Smooth muscle cell (in vitro differentiated cells): Measurements from ENCODE around the gene SLC2A8. TPM values are rescaled to one million over a fixed set of nuclear protein-coding genes. Genes with fewer than 3 reads are reported as not detected.

ENCODE experiments used
- DNase-seq: peaks from one replicate; lab custom pipeline; 2025; ENCODE audit not compliant: unreplicated experiment; lab: John Stamatoyannopoulos, UW
- H2AFZ ChIP-seq: fragments of 200-600 bp; sonication (generic); 2 replicates; pipeline ENCODE4 v1.6.0; 2016; ENCODE audit warnings: antibody characterized with exemption, low read depth, mild to moderate bottlenecking
- H3F3A ChIP-seq: fragments of 200-600 bp; sonication (generic); 2 replicates; pipeline ENCODE4 v1.6.0; 2017; ENCODE audit warnings: antibody characterized with exemption, low read depth
- H3K27ac ChIP-seq: fragments of 200-600 bp; sonication (generic); 2 replicates; pipeline ENCODE4 v1.5.1; 2016; ENCODE audit warnings: low read depth, mild to moderate bottlenecking
- H3K27me3 ChIP-seq: fragments of 200-600 bp; sonication (generic); 2 replicates; pipeline ENCODE4 v1.6.1; 2016; ENCODE audit warnings: low read depth, mild to moderate bottlenecking
- H3K36me3 ChIP-seq: fragments of 200-600 bp; sonication (generic); 2 replicates; pipeline ENCODE4 v1.5.1; 2016; ENCODE audit warnings: low read depth
- H3K4me1 ChIP-seq: fragments of 200-600 bp; sonication (generic); 2 replicates; pipeline ENCODE4 v1.5.1; 2016; ENCODE audit warnings: low read depth
- H3K4me2 ChIP-seq: fragments of 200-600 bp; sonication (generic); 2 replicates; pipeline ENCODE4 v1.6.0; 2016; ENCODE audit warnings: mild to moderate bottlenecking
- H3K4me3 ChIP-seq: fragments of 200-600 bp; sonication (generic); 2 replicates; pipeline ENCODE4 v1.5.1; 2016; ENCODE audit warnings: mild to moderate bottlenecking
- H3K79me2 ChIP-seq: fragments of 200-600 bp; sonication (generic); 2 replicates; pipeline ENCODE4 v1.6.0; 2016; ENCODE audit warnings: low read depth, mild to moderate bottlenecking
- H3K9ac ChIP-seq: fragments of 200-600 bp; sonication (generic); 2 replicates; pipeline ENCODE4 v1.6.0; 2016; ENCODE audit warnings: low read depth
- H3K9me3 ChIP-seq: fragments of 200-600 bp; sonication (generic); replicated peaks from 2 replicates; pipeline ENCODE4 v1.5.1; 2016; ENCODE audit warnings: low read depth
- H4K20me1 ChIP-seq: fragments of 200-600 bp; sonication (generic); 2 replicates; pipeline ENCODE4 v1.6.0; 2016; ENCODE audit warnings: low read depth
- WGBS: methylation state at CpG from one replicate; pipeline ENCODE4 v1.1.7; 2016; ENCODE audit warnings: low lambda C conversion rate; 5-methylcytosine and 5-hydroxymethylcytosine counted together
- polyA plus RNA-seq: library from polyadenylated mRNA; unstranded; fragments of >200 nt; fragmentation: Nextera tagmentation; extraction: Ambion mirVana; gene quantifications from 2 replicates; pipeline ENCODE4 v1.2.1, GENCODE V29; 2016
- total RNA-seq: library from RNA; depleted of rRNA; stranded (reverse); fragments of >200 nt; gene quantifications from 2 replicates; pipeline ENCODE4 v1.2.3, GENCODE V29; 2014
- TF ChIP-seq, protein P1 (sequence below): fragments of 200-600 bp; sonication (generic); IDR thresholded peaks from 2 replicates; pipeline ENCODE4 v1.5.1; 2017; ENCODE audit warnings: borderline replicate concordance, mild to moderate bottlenecking, antibody characterized with exemption; ENCODE audit not compliant: insufficient read depth, poor library complexity, severe bottlenecking

SLC2A8 gene
- total and polyA plus RNA-seq, 2 experiments from 2014 or later, result 16.9 to 27.7 TPM

DNA sequence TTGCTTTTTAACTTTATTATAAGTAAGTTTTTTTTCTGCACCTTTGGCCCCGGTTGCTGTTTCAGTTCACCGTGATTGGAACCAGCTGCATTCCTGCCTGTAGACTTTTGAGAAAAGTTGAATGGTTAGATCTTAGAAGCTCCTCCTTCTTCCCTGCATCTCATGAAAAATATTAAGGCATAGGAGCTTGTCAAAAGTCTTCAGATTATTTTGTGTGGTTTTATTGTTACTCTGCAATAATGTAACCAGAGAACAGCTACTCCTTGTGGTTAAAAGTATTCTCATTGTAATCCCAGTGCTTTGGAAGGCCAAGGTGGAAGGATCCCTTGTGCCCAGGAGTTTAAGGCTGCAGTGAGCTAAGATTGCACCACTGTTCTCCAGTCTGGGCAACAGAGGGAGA is 3.3 kb upstream of the SLC2A8 start:
- Histone ChIP-seq H4K20me1 (peaks cover 6% of the 10 kb centered on the region), H3K9me3 (no peaks in the 10 kb centered on the region), H3K27me3 (no peaks in the 10 kb centered on the region), H3K9ac (no peak overlapping the region), H3K4me2 (peak overlapping the region; percentile 17), H3K4me1 (peaks cover 23% of the 10 kb centered on the region), H3F3A (peaks cover 35% of the 10 kb centered on the region), H3K4me3 (no peak overlapping the region), H3K27ac (no peak overlapping the region), H3K36me3 (no peaks in the 10 kb centered on the region), H3K79me2 (peaks cover 10% of the 10 kb centered on the region), H2AFZ (no peak overlapping the region)
- WGBS, result 71% methylated on average over 2 of the region's 2 CpGs
- TF ChIP-seq, protein P1, sequence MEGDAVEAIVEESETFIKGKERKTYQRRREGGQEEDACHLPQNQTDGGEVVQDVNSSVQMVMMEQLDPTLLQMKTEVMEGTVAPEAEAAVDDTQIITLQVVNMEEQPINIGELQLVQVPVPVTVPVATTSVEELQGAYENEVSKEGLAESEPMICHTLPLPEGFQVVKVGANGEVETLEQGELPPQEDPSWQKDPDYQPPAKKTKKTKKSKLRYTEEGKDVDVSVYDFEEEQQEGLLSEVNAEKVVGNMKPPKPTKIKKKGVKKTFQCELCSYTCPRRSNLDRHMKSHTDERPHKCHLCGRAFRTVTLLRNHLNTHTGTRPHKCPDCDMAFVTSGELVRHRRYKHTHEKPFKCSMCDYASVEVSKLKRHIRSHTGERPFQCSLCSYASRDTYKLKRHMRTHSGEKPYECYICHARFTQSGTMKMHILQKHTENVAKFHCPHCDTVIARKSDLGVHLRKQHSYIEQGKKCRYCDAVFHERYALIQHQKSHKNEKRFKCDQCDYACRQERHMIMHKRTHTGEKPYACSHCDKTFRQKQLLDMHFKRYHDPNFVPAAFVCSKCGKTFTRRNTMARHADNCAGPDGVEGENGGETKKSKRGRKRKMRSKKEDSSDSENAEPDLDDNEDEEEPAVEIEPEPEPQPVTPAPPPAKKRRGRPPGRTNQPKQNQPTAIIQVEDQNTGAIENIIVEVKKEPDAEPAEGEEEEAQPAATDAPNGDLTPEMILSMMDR, result no peak
- no peak for DNase-seq

DNA sequence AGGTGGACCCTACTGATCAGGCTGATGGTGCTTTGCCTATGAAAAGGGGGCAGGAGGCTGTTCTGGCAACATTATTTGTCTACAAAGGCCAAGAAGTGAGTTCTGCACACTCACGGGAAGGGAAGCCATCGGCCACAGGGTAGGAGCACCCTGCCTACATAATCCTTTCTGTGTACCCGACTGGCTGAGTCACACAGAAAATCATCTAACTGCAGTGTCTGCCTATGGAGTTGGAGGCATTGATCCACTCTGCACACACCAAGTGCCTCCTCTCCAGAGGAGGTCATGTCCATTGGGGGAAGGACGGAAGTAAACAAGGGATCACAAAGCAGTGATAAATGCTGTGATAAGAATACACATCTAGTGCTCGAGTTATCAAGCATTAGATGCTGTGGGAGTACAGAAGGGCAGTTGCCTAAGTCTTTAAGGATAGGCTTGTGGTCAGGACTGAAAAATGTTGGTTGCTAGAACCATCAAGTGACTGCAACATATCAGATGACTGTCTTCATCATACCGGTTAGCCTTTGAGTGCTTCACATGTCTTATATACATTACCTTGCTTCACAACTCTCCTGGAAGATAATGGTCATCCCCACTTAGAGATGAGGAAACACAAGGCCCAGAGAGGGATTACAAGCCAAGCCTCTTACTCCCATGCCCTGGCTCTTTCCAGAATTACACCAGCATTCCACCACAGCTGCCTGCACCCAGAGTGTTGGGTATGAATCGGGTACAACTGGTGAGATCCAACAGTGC is 1.3 kb upstream of the SLC2A8 start:
- H3K4me3 ChIP-seq, result peak overlapping the region; percentile 42
- no peak overlapping the region for H2AFZ ChIP-seq
- H3K4me1 ChIP-seq, result peaks cover 13% of the 10 kb centered on the region
- no peak for DNase-seq
- WGBS, result 23% methylated on average over 7 of the region's 7 CpGs
- peaks cover 17% of the 10 kb centered on the region for H3F3A ChIP-seq
- no peaks in the 10 kb centered on the region for H3K36me3 ChIP-seq
- H3K9ac ChIP-seq, result no peak overlapping the region
- peak overlapping the region; percentile 82 for H3K4me2 ChIP-seq
- no peaks in the 10 kb centered on the region for H3K9me3 ChIP-seq
- TF ChIP-seq, protein P1, result no peak
- H3K79me2 ChIP-seq, result peaks cover 23% of the 10 kb centered on the region
- H3K27ac ChIP-seq, result peak overlapping the region; percentile 54
- H3K27me3 ChIP-seq, result no peaks in the 10 kb centered on the region
- peaks cover 12% of the 10 kb centered on the region for H4K20me1 ChIP-seq

DNA sequence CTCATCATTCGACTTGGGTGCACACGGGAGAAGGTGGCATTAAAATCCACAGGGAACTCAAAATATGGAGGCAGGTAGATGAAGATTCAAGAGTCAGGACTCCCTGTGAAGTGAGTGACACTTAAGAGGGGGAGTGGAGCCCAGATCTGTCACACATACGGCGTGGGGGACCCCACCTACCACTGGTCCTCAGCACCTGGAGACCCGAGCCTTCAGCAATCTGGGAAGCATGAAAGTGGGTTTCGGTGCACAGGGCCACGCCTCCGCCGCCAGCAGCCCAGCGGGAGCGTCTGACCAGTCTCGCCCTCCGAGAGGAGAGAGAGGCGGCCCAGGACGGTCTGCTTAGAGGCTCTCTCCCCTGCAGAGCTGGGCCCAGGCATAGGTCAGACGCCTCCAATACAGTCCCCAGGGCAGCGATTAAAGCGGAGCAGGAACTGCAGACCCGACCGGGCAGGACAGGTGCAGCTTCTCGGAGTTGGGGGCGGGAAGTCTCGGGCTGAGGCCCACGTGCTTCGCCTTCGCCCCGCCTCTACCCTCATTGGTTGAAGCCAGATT is 639 bp upstream of the SLC2A8 start:
- Histone ChIP-seq H3K4me1 (peaks cover 12% of the 10 kb centered on the region), H2AFZ (no peak overlapping the region), H3F3A (peaks cover 13% of the 10 kb centered on the region), H3K4me3 (peak overlapping the region; percentile 42), H3K4me2 (peak overlapping the region; percentile 82), H4K20me1 (peaks cover 12% of the 10 kb centered on the region), H3K79me2 (peaks cover 23% of the 10 kb centered on the region), H3K9ac (no peak overlapping the region), H3K9me3 (no peaks in the 10 kb centered on the region), H3K27me3 (no peaks in the 10 kb centered on the region), H3K27ac (peak overlapping the region; percentile 54), H3K36me3 (no peaks in the 10 kb centered on the region)
- DNase-seq, result no peak
- WGBS, result 7% methylated on average over 27 of the region's 27 CpGs
- TF ChIP-seq, protein P1, result no peak
